ENCODE results near the gene NRIP2. TPM values are rescaled to one million over a fixed set of nuclear protein-coding genes. Genes with fewer than 3 reads are reported as not detected.

NRIP2 gene
- polyA plus RNA-seq, 3 donors, result 0.36 to 5.1 (median 1.4) TPM

GRCh38 chr12:2854669-2855453 lies 20.0 kb upstream of the NRIP2 start:
- 55 to 90% (median 89%) methylated on average over 25 of the region's 25 CpGs for WGBS, 3 donors

GRCh38 chr12:2853626-2854025 lies 18.8 kb upstream of the NRIP2 start:
- WGBS, 3 donors, result 16 to 25% (median 17%) methylated on average over 11 of the region's 11 CpGs
- H3K27ac ChIP-seq (ENCODE audit: low read depth, low read length), result no peak overlapping the region

More at GRCh38 chr12:2854669-2855453, 20.0 kb upstream of the NRIP2 start:
- H3K27ac ChIP-seq (ENCODE audit: low read depth, low read length), result no peak overlapping the region

GRCh38 chr12:2851931-2852330 lies 17.1 kb upstream of the NRIP2 start:
- 92 to 100% (median 98%) methylated on average over 3 of the region's 3 CpGs for WGBS, 3 donors
- H3K27ac ChIP-seq (ENCODE audit: low read depth, low read length), result no peak overlapping the region

- H3K27ac ChIP-seq (ENCODE audit: low read depth, low read length), result no peak overlapping the region
- WGBS, 3 donors, result 34 to 60% (median 38%) methylated on average over 6 of the region's 6 CpGs
Measured at GRCh38 chr12:2845280-2845679, 10.4 kb upstream of the NRIP2 start.

- no peak overlapping the region for H3K27ac ChIP-seq (ENCODE audit: low read depth, low read length)
Measured at GRCh38 chr12:2844786-2845185, 10.0 kb upstream of the NRIP2 start.

GRCh38 chr12:2842948-2843347 lies 8.1 kb upstream of the NRIP2 start:
- no peak overlapping the region for H3K27ac ChIP-seq (ENCODE audit: low read depth, low read length)
- WGBS, 3 donors, result 78 to 82% (median 80%) methylated on average over 5 of the region's 5 CpGs

More at GRCh38 chr12:2844786-2845185, 10.0 kb upstream of the NRIP2 start:
- 68 to 89% (median 89%) methylated on average over 9 of the region's 9 CpGs for WGBS, 3 donors

GRCh38 chr12:2841056-2841650 lies 6.3 kb upstream of the NRIP2 start:
- WGBS, 3 donors, result 67 to 72% (median 68%) methylated on average over 9 of the region's 9 CpGs
- no peak overlapping the region for H3K27ac ChIP-seq (ENCODE audit: low read depth, low read length)

- 65 to 92% (median 72%) methylated on average over 8 of the region's 8 CpGs for WGBS, 3 donors
- no peak overlapping the region for H3K27ac ChIP-seq (ENCODE audit: low read depth, low read length)
Measured at GRCh38 chr12:2836574-2836973, 1.7 kb upstream of the NRIP2 start.

- H3K27ac ChIP-seq (ENCODE audit: low read depth, low read length), result no peak overlapping the region
- 72 to 78% (median 77%) methylated on average over 4 of the region's 4 CpGs for WGBS, 3 donors
Measured at GRCh38 chr12:2835691-2836403, 1.0 kb upstream of the NRIP2 start.

- 53 to 80% (median 59%) methylated on average over 9 of the region's 9 CpGs for WGBS, 3 donors
- no peak overlapping the region for H3K27ac ChIP-seq (ENCODE audit: low read depth, low read length)
Measured at GRCh38 chr12:2833810-2834209, 1.0 kb downstream of the NRIP2 start.

GRCh38 chr12:2833327-2833726 lies 1.5 kb downstream of the NRIP2 start:
- WGBS, 3 donors, result 60 to 67% (median 64%) methylated on average over 5 of the region's 5 CpGs
- no peak overlapping the region for H3K27ac ChIP-seq (ENCODE audit: low read depth, low read length)

- H3K27ac ChIP-seq (ENCODE audit: low read depth, low read length), result no peak overlapping the region
- 65 to 71% (median 71%) methylated on average over 6 of the region's 6 CpGs for WGBS, 3 donors
Measured at GRCh38 chr12:2832550-2833127, 2.2 kb downstream of the NRIP2 start.

GRCh38 chr12:2829275-2829674 lies 5.6 kb downstream of the NRIP2 start:
- 94 to 95% (median 94%) methylated on average over 6 of the region's 6 CpGs for WGBS, 3 donors
- no peak overlapping the region for H3K27ac ChIP-seq (ENCODE audit: low read depth, low read length)

- WGBS, 3 donors, result 83 to 93% (median 89%) methylated on average over 14 of the region's 14 CpGs
- no peak overlapping the region for H3K27ac ChIP-seq (ENCODE audit: low read depth, low read length)
Measured at GRCh38 chr12:2826721-2827515, 7.9 kb downstream of the NRIP2 start.

- 95 to 97% (median 95%) methylated on average over 3 of the region's 3 CpGs for WGBS, 3 donors
- H3K27ac ChIP-seq (ENCODE audit: low read depth, low read length), result no peak overlapping the region
Measured at GRCh38 chr12:2826036-2826435, 8.8 kb downstream of the NRIP2 start.

- no peak overlapping the region for H3K27ac ChIP-seq (ENCODE audit: low read depth, low read length)
- WGBS, 3 donors, result 68 to 91% (median 82%) methylated on average over 4 of the region's 4 CpGs
Measured at GRCh38 chr12:2825132-2825531, 9.7 kb downstream of the NRIP2 start.

- 83 to 87% (median 84%) methylated on average over 6 of the region's 6 CpGs for WGBS, 3 donors
- H3K27ac ChIP-seq (ENCODE audit: low read depth, low read length), result no peak overlapping the region
Measured at GRCh38 chr12:2824541-2824940, 10.3 kb downstream of the NRIP2 start.

- no peak overlapping the region for H3K27ac ChIP-seq (ENCODE audit: low read depth, low read length)
- 74 to 82% (median 76%) methylated on average over 7 of the region's 7 CpGs for WGBS, 3 donors
Measured at GRCh38 chr12:2823483-2823882, 11.4 kb downstream of the NRIP2 start.

Measured in adipose tissue (tissue), 3 donors.